ENCODE data around the gene CTNNA1.
A peak's percentile ranks its signal among the peaks of the same experiment; 100 is the strongest.

CTNNA1 gene

GRCh38 chr5:138981131-138981530 is 227.9 kb downstream of the CTNNA1 start:
- no peak for TF ChIP-seq CTCF (IDR thresholded peaks at IDR 0.05)
- Histone ChIP-seq H3K4me3 (no peak overlapping the region), H3K27ac (peak overlapping the region; percentile 10 to 66)
- peak; percentile 68 for DNase-seq (ENCODE audit: low spot score)

GRCh38 chr5:138981586-138981985 is 228.4 kb downstream of the CTNNA1 start:
- Histone ChIP-seq H3K4me3 (no peak overlapping the region), H3K27ac (peak overlapping the region; percentile 10 to 66)
- peak; percentile 66 for DNase-seq (ENCODE audit: low spot score)
- no peak for TF ChIP-seq CTCF (IDR thresholded peaks at IDR 0.05)

GRCh38 chr5:138983984-138984383 is 230.8 kb downstream of the CTNNA1 start:
- H3K27ac ChIP-seq = no peak overlapping the region
- no peak for TF ChIP-seq CTCF (IDR thresholded peaks at IDR 0.05)
- no peak overlapping the region for H3K4me3 ChIP-seq
- DNase-seq (ENCODE audit: low spot score) = no peak
